Left ventricle myocardium inferior (tissue), 1 donor: ENCODE measurements around the gene TMEM39B. TPM values are rescaled to one million over a fixed set of nuclear protein-coding genes. Genes with fewer than 3 reads are reported as not detected.
"Not testable (repeated sequence)": the region's sequence is repeated elsewhere in the genome, so short reads cannot be mapped to it uniquely, and the experiment has no call there.

Experiments
- DNase-seq: peaks from one replicate; pipeline ENCODE4 v3.0.0-alpha.2; 2020
- H3K27ac ChIP-seq: fragments of 200-600 bp; replicated peaks from 2 replicates; pipeline ENCODE4 v1.8.0; 2021
- H3K27me3 ChIP-seq: fragments of 200-600 bp; 2 replicates; pipeline ENCODE4 v1.8.0; 2021; ENCODE audit warnings: low read depth
- H3K36me3 ChIP-seq: fragments of 200-600 bp; 2 replicates; pipeline ENCODE4 v1.8.0; 2021
- H3K4me1 ChIP-seq: fragments of 200-600 bp; 2 replicates; pipeline ENCODE4 v1.8.0; 2021
- H3K4me3 ChIP-seq: fragments of 200-600 bp; 2 replicates; pipeline ENCODE4 v1.8.0; 2021; ENCODE audit warnings: mild to moderate bottlenecking, moderate library complexity
- H3K9me3 ChIP-seq: fragments of 200-600 bp; replicated peaks from 2 replicates; pipeline ENCODE4 v1.8.0; 2021
- CTCF ChIP-seq: fragments of 200-600 bp; IDR thresholded peaks from 2 replicates; pipeline ENCODE4 v1.8.0; 2021; ENCODE audit warnings: antibody characterized with exemption, mild to moderate bottlenecking, borderline replicate concordance
- intact Hi-C: fragments of 100-400 bp; cut with micrococcal nuclease; formaldehyde crosslinking; loops from one replicate; pipeline ENCODE4 v1.11.0; 2022
- total RNA-seq: library from RNA; stranded (reverse); fragmentation: NEBNext Ultra II Directional; extraction: Animal tissue kit (Norgen Biotek cat#: 25700); gene quantifications from one replicate; pipeline ENCODE4 v1.2.1, GENCODE V29; 2021
- donor health status: DM: no; HTN: yes; CAD: no; lungs with severe emphysema.

The TMEM39B gene
- total RNA-seq, 1 donor from 2014 or later: 5.8 TPM

GRCh38 chr1:32128479-32128878 is 55.7 kb downstream of the TMEM39B start:
- intact Hi-C loops: no loop called here
- H3K27ac ChIP-seq: no peak overlapping the region
- TF ChIP-seq CTCF: no peak

GRCh38 chr1:32128964-32129363 is 56.2 kb downstream of the TMEM39B start:
- DNase-seq: no peak
- intact Hi-C loops: no loop called here
- Histone ChIP-seq H3K27ac (no peak overlapping the region), H3K9me3 (no peaks in the 10 kb centered on the region), H3K4me3 (no peak overlapping the region), H3K4me1 (peaks cover 44% of the 10 kb centered on the region), H3K27me3 (no peaks in the 10 kb centered on the region), H3K36me3 (peaks cover 7% of the 10 kb centered on the region)
- TF ChIP-seq CTCF: no peak

More at GRCh38 chr1:32128479-32128878, 55.7 kb downstream of the TMEM39B start:
- Histone ChIP-seq H3K27me3 (no peaks in the 10 kb centered on the region), H3K36me3 (peaks cover 7% of the 10 kb centered on the region), H3K9me3 (no peaks in the 10 kb centered on the region), H3K4me3 (no peak overlapping the region), H3K4me1 (peaks cover 44% of the 10 kb centered on the region)
- no peak for DNase-seq

GRCh38 chr1:32133950-32134280 is 61.2 kb downstream of the TMEM39B start:
- peaks cover 25% of the 10 kb centered on the region for H3K4me1 ChIP-seq
- H3K27ac ChIP-seq, DNase-seq, intact Hi-C loops, H3K27me3 ChIP-seq, H3K9me3 ChIP-seq, H3K4me3 ChIP-seq, H3K36me3 ChIP-seq: not testable (repeated sequence)

- no peak for DNase-seq
- Histone ChIP-seq H3K27me3 (no peaks in the 10 kb centered on the region), H3K9me3 (no peaks in the 10 kb centered on the region), H3K27ac (no peak overlapping the region), H3K4me3 (no peak overlapping the region), H3K4me1 (peaks cover 22% of the 10 kb centered on the region), H3K36me3 (no peaks in the 10 kb centered on the region)
- TF ChIP-seq CTCF: no peak
- intact Hi-C loops: no loop called here
These were observed 64.4 kb downstream of the TMEM39B start for GRCh38 chr1:32137111-32137510.

GRCh38 chr1:32138965-32139364 is 66.2 kb downstream of the TMEM39B start:
- TF ChIP-seq CTCF: no peak
- Histone ChIP-seq H3K4me1 (peaks cover 41% of the 10 kb centered on the region), H3K36me3 (no peaks in the 10 kb centered on the region), H3K27ac (no peak overlapping the region), H3K4me3 (no peak overlapping the region), H3K27me3 (no peaks in the 10 kb centered on the region), H3K9me3 (no peaks in the 10 kb centered on the region)
- DNase-seq: no peak
- intact Hi-C loops: no loop called here

GRCh38 chr1:32142446-32143301 is 69.9 kb downstream of the TMEM39B start:
- peaks cover 10% of the 10 kb centered on the region for H3K9me3 ChIP-seq
- TF ChIP-seq CTCF: no peak
- intact Hi-C loops: no loop called here
- H3K27me3 ChIP-seq: no peaks in the 10 kb centered on the region
- peak; percentile 47 for DNase-seq
- H3K36me3 ChIP-seq: no peaks in the 10 kb centered on the region
- H3K4me1 ChIP-seq: peaks cover 47% of the 10 kb centered on the region
- H3K4me3 ChIP-seq: no peak overlapping the region
- H3K27ac ChIP-seq: peak overlapping the region; percentile 78

GRCh38 chr1:32143302-32143695 is 70.6 kb downstream of the TMEM39B start:
- H3K36me3 ChIP-seq, H3K27me3 ChIP-seq, H3K4me3 ChIP-seq, DNase-seq, intact Hi-C loops: not testable (repeated sequence)
- peaks cover 47% of the 10 kb centered on the region for H3K4me1 ChIP-seq
- H3K27ac ChIP-seq: peak overlapping the region; percentile 78
- H3K9me3 ChIP-seq: peaks cover 16% of the 10 kb centered on the region
